ENCODE results near the gene C16orf95.

GRCh38 chr16:87363771-87364455 lies 46.7 kb upstream of the C16orf95 start:
- no peak for TF ChIP-seq SUZ12 (IDR thresholded peaks at IDR 0.05; ENCODE audit: extremely low read depth, insufficient read depth, insufficient read length)
- no peak for TF ChIP-seq YY1 (IDR thresholded peaks at IDR 0.05; ENCODE audit: insufficient read depth, insufficient read length)
- no peak for TF ChIP-seq ZNF274 (IDR thresholded peaks at IDR 0.05; ENCODE audit: low read depth, low read length)

All from NT2/D1 (cell line).